Kasumi-1 (cell line): ENCODE measurements around the gene CCSER2.
A peak's percentile ranks its signal among the peaks of the same experiment; 100 is the strongest.
"Not testable (repeated sequence)": the region's sequence is repeated elsewhere in the genome, so short reads cannot be mapped to it uniquely, and the experiment has no call there.

Experiments used
- DNase-seq, 2 experiments: peaks; one replicate each; lab custom pipeline; 2025; lab: John Stamatoyannopoulos, UW

CCSER2 gene

GRCh38 chr10:84392181-84392580 lies 63.8 kb downstream of the CCSER2 start:
- no peak for DNase-seq

GRCh38 chr10:84395581-84395980 lies 67.2 kb downstream of the CCSER2 start:
- DNase-seq, result no peak

- DNase-seq, result no peak
Observed at GRCh38 chr10:84397735-84398144, 69.4 kb downstream of the CCSER2 start.

GRCh38 chr10:84398696-84399095 lies 70.3 kb downstream of the CCSER2 start:
- DNase-seq, result peak; percentile 38 to 49

- DNase-seq, result no peak
Observed at GRCh38 chr10:84401854-84402611, 73.6 kb downstream of the CCSER2 start.

GRCh38 chr10:84404783-84405182 lies 76.4 kb downstream of the CCSER2 start:
- no peak for DNase-seq

GRCh38 chr10:84405662-84406061 lies 77.3 kb downstream of the CCSER2 start:
- DNase-seq, result no peak

- no peak for DNase-seq
Observed at GRCh38 chr10:84406561-84406960, 78.2 kb downstream of the CCSER2 start.

GRCh38 chr10:84407388-84408049 lies 79.1 kb downstream of the CCSER2 start:
- DNase-seq, result no peak

- no peak for DNase-seq
Observed at GRCh38 chr10:84412482-84412881, 84.1 kb downstream of the CCSER2 start.

- not testable (repeated sequence) for DNase-seq
Observed at GRCh38 chr10:84414110-84414509, 85.7 kb downstream of the CCSER2 start.

GRCh38 chr10:84415539-84416244 lies 87.3 kb downstream of the CCSER2 start:
- DNase-seq, result no peak

GRCh38 chr10:84416245-84416555 lies 87.8 kb downstream of the CCSER2 start:
- DNase-seq, result no peak

GRCh38 chr10:84423719-84424118 lies 95.3 kb downstream of the CCSER2 start:
- DNase-seq, result no peak

- DNase-seq, result peak; percentile 96
Observed at GRCh38 chr10:84424731-84425167, 96.4 kb downstream of the CCSER2 start.

GRCh38 chr10:84427903-84428650 lies 99.7 kb downstream of the CCSER2 start:
- DNase-seq, result no peak

GRCh38 chr10:84428711-84429110 lies 100.3 kb downstream of the CCSER2 start:
- no peak for DNase-seq

- peak; percentile 63 to 74 for DNase-seq
Observed at GRCh38 chr10:84429926-84430520, 101.6 kb downstream of the CCSER2 start.

- no peak for DNase-seq
Observed at GRCh38 chr10:84432891-84433290, 104.5 kb downstream of the CCSER2 start.

GRCh38 chr10:84440781-84441180 lies 112.4 kb downstream of the CCSER2 start:
- DNase-seq, result no peak

- DNase-seq, result no peak
Observed at GRCh38 chr10:84447701-84448400, 119.5 kb downstream of the CCSER2 start.
